ENCODE measurements around the gene ENOX2. TPM values are rescaled to one million over a fixed set of nuclear protein-coding genes. Genes with fewer than 3 reads are reported as not detected.

The ENOX2 gene
- total and polyA plus RNA-seq, 4 donors: 9.0 to 39.6 (median 22.7) TPM

DNA sequence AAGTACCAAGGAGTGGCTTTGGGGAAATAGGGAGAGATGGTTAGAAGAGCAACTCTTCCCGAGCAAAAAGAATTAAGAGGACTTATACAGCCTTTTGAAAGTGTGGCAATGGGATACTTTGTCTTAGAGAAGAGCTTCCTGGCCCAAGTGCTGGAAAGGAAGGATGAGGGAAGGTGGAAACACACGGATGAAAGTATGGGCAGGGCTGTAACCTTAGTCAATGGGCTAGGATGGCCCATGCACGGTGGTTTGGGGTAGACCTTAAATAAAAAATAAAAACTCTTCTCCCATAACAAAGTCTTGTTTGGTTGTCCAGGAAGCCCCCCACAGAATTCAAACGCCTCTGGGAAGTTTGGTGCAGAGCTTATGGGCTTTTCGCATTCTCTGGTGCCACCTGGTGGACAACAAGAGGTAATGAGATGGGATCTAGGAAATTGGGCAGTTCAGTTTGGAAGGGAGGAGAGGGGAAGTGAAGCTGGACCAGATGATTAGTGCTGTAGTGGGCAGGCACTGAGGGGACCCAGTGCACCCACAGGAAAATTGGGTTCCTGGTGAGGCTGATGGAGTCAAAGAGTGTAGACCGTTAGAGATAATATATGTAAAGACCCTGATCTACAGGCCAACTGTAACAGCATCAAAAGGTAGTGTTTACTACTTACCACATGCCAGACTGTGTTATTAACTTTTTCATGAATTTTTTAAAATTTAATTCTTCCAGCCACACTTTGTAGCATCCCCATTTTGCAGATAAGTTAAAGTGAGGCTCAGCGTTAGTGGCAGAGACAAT lies 13.8 kb upstream of the ENOX2 start:
- H3K9me3 ChIP-seq (ENCODE audit: control insufficient read depth, low read length): no peaks in the 10 kb centered on the region
- H3K4me1 ChIP-seq (ENCODE audit: control insufficient read depth in 1 of 2, insufficient read depth in 2 of 2, low read length in 2 of 2): no peaks in the 10 kb centered on the region
- H3K27me3 ChIP-seq (ENCODE audit: control insufficient read depth in 1 of 2, insufficient read depth in 2 of 2, low read length in 1 of 2): no peaks in the 10 kb centered on the region
- no peaks in the 10 kb centered on the region for H3K36me3 ChIP-seq (ENCODE audit: control insufficient read depth in 1 of 2, insufficient read depth in 2 of 2, low read length in 1 of 2)
- DNase-seq: no peak
- 27 to 29% methylated on average over 7 of the region's 7 CpGs for WGBS, 2 donors
- ATAC-seq (ENCODE audit: low FRiP score): peak; percentile 74
- no peak overlapping the region for H3K4me3 ChIP-seq (ENCODE audit: low read length in 2 of 2)
- intact Hi-C loops (cut with DNase I): loop anchor here (1.0 to 10.0 kb wide), 5 partner anchors 340 to 582 kb away; partner anchors contain the start of gene SLC25A14 (in 1 of the 2)
- H3K27ac ChIP-seq (ENCODE audit: low read depth in 1 of 2, low read length in 2 of 2): no peak overlapping the region

DNA sequence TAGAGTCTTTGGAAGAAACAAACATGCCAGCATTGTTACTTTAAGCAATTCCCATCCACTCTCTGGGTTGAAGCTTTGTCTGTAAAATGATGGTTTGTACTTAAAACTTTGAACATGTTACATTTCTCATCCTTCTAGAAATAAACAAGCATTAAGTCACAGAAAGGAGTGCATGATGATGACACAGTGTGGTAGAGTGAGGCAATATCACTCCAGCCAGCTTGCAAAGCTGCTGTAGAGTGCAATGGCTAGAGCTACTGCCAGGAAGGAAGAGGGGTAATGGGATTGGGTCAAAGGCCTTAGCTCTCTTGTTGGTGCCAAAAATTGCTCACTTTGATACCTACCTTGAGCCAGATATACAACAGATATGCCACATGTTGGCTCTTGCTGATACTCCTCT lies 12.3 kb upstream of the ENOX2 start:
- no peak overlapping the region for H3K27ac ChIP-seq (ENCODE audit: low read depth in 1 of 2, low read length in 2 of 2)
- no peak for ATAC-seq (ENCODE audit: low FRiP score)
- H3K36me3 ChIP-seq (ENCODE audit: control insufficient read depth in 1 of 2, insufficient read depth in 2 of 2, low read length in 1 of 2): no peaks in the 10 kb centered on the region

DNA sequence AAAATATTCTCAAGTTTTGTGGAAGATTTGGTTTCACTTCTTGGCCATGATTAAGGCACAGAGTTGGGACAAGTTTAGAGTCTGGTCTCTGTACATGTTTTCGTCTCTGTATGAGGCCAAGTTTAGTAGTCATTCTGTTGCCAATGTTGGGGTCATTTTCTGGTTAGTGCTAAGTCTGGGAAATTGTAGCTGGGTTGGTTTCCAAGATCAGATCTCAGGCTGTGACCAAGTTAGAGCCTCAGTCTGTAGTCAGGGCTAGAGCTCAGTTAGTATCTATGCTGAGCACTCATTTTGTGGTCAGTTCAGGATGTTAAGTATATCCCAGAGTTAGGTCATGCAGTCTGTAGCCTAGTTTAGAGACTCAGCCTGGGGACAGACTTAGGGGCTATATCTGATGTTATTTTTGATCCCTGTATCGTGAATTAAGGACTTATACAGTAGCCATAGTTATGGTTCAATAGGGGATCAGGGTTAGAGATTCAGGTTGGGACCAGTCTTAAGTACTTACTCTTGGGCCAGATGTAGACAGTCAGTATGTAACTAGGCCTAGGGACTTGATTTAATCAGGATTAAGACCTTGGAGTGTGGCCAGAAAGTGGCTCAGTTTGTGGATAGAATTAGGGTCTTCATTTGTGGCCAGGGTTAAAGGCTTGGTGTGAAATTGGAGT lies 6.6 kb upstream of the ENOX2 start:
- Histone ChIP-seq H3K4me1 (ENCODE audit: control insufficient read depth in 1 of 2, insufficient read depth in 2 of 2, low read length in 2 of 2) (peaks cover 0 to 3% of the 10 kb centered on the region in 2 donors), H3K36me3 (ENCODE audit: control insufficient read depth in 1 of 2, insufficient read depth in 2 of 2, low read length in 1 of 2) (no peaks in the 10 kb centered on the region), H3K27ac (ENCODE audit: low read depth in 1 of 2, low read length in 2 of 2) (no peak overlapping the region), H3K9me3 (ENCODE audit: control insufficient read depth, low read length) (no peaks in the 10 kb centered on the region), H3K4me3 (ENCODE audit: low read length in 2 of 2) (no peak overlapping the region), H3K27me3 (ENCODE audit: control insufficient read depth in 1 of 2, insufficient read depth in 2 of 2, low read length in 1 of 2) (no peaks in the 10 kb centered on the region)
- DNase-seq (no peak), ATAC-seq (ENCODE audit: low FRiP score) (peak; percentile 58)
- intact Hi-C loops (cut with DNase I): loop anchor here in 1 of 2 donors (10.0 kb wide), 1 partner anchor 575 kb away; the partner anchor contains the start of gene SLC25A14
- WGBS, 2 donors: 14 to 22% methylated on average over 2 of the region's 2 CpGs

More for the DNA sequence above, 12.3 kb upstream of the ENOX2 start:
- intact Hi-C loops (cut with DNase I): loop anchor here (5.0 to 10.0 kb wide), 4 partner anchors 338 to 581 kb away; partner anchors contain the start of gene SLC25A14 (in 1 of the 2)
- Histone ChIP-seq H3K9me3 (ENCODE audit: control insufficient read depth, low read length) (no peaks in the 10 kb centered on the region), H3K27me3 (ENCODE audit: control insufficient read depth in 1 of 2, insufficient read depth in 2 of 2, low read length in 1 of 2) (no peaks in the 10 kb centered on the region), H3K4me1 (ENCODE audit: control insufficient read depth in 1 of 2, insufficient read depth in 2 of 2, low read length in 2 of 2) (no peaks in the 10 kb centered on the region), H3K4me3 (ENCODE audit: low read length in 2 of 2) (no peak overlapping the region)
- DNase-seq: no peak

DNA sequence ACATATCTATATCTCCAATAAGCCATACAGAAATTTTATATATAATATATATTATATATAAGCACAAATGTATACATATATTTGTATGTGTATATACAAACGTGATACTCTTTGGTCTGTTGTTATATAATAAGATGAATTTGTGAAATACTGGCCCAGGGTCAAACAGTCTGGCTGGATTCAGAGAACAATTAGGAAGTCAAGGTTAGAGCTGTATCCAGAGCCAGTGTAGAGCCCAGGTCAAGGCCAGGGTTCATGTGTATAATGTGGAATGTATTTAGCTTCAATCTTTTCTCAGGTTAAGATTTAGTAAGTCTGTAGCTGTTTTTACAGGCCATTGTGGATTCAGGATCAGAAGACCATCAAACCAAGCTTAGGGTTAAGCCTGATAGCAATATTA lies 3.8 kb upstream of the ENOX2 start:
- Histone ChIP-seq H3K36me3 (ENCODE audit: control insufficient read depth in 1 of 2, insufficient read depth in 2 of 2, low read length in 1 of 2) (no peaks in the 10 kb centered on the region), H3K27me3 (ENCODE audit: control insufficient read depth in 1 of 2, insufficient read depth in 2 of 2, low read length in 1 of 2) (no peaks in the 10 kb centered on the region), H3K27ac (ENCODE audit: low read depth in 1 of 2, low read length in 2 of 2) (no peak overlapping the region), H3K4me1 (ENCODE audit: control insufficient read depth in 1 of 2, insufficient read depth in 2 of 2, low read length in 2 of 2) (peaks cover 0 to 3% of the 10 kb centered on the region in 2 donors), H3K4me3 (ENCODE audit: low read length in 2 of 2) (no peak overlapping the region), H3K9me3 (ENCODE audit: control insufficient read depth, low read length) (no peaks in the 10 kb centered on the region)
- ATAC-seq (ENCODE audit: low FRiP score) (no peak), DNase-seq (no peak)
- 49 to 76% methylated on average over 1 of the region's 1 CpG for WGBS, 2 donors
- intact Hi-C loops (cut with DNase I): no loop called here

DNA sequence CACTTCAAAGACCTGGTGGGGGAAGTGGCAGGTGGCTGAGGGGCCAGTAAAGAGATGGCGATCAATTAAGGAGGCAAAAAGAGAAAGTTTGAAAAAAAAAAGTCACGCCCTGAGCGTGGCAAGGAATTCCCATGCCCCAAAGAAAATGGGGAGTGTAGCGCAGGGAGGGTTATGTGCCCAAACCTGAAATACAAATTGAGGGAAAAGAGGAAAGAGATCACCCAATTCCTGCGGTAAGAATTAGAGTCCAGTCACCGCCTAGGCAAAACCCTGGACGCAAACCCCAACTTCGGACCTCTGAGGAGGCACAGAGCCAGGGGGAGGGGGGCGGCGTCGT lies 595 bp downstream of the ENOX2 start:
- intact Hi-C loops (cut with DNase I): no loop called here
- Histone ChIP-seq H3K4me1 (ENCODE audit: control insufficient read depth in 1 of 2, insufficient read depth in 2 of 2, low read length in 2 of 2) (no peaks in the 10 kb centered on the region), H3K9me3 (ENCODE audit: control insufficient read depth, low read length) (no peaks in the 10 kb centered on the region), H3K4me3 (ENCODE audit: low read length in 2 of 2) (peak overlapping the region; percentile 52 to 55), H3K27me3 (ENCODE audit: control insufficient read depth in 1 of 2, insufficient read depth in 2 of 2, low read length in 1 of 2) (no peaks in the 10 kb centered on the region), H3K36me3 (ENCODE audit: control insufficient read depth in 1 of 2, insufficient read depth in 2 of 2, low read length in 1 of 2) (peaks cover 0 to 2% of the 10 kb centered on the region in 2 donors), H3K27ac (ENCODE audit: low read depth in 1 of 2, low read length in 2 of 2) (peak overlapping the region in 1 of 2 donors; percentile 40)
- WGBS, 2 donors: 1 to 25% methylated on average over 10 to 11 of the region's 11 CpGs
- no peak for DNase-seq
- ATAC-seq (ENCODE audit: low FRiP score): no peak

DNA sequence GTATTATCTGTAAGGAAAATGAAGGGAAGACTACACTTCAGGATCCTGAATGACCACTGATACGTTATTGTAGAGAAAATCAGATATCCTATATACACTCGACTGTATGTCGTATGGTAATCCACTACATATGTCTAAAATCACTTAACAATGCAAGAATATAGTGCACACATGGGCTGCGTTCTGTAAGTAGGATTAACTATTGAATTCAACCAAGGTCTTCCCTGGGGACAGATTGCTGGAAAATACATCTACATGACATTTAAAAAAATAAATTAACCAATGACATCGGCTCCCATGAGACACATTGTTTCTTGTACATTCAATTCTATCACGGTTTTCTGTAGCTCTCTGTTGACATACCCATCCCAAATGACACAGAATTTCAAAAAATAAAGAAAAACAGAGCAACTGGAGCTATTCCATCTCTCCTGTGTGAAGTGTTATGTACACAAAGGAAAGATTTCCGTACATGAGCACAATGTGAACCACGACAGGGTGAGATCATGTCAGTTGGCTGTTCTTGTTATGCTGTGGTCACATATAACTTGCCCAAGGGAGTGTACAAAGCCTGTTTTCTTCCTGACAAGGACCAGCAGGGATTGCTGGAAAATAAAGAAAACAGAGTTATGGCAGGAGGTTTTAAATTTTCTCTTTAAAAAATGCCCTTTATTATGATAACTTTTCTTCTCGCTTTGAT lies 6.1 kb downstream of the ENOX2 start:
- Histone ChIP-seq H3K4me1 (ENCODE audit: control insufficient read depth in 1 of 2, insufficient read depth in 2 of 2, low read length in 2 of 2) (peaks cover 0 to 2% of the 10 kb centered on the region in 2 donors), H3K36me3 (ENCODE audit: control insufficient read depth in 1 of 2, insufficient read depth in 2 of 2, low read length in 1 of 2) (peaks cover 0 to 2% of the 10 kb centered on the region in 2 donors), H3K9me3 (ENCODE audit: control insufficient read depth, low read length) (no peaks in the 10 kb centered on the region), H3K27ac (ENCODE audit: low read depth in 1 of 2, low read length in 2 of 2) (no peak overlapping the region), H3K27me3 (ENCODE audit: control insufficient read depth in 1 of 2, insufficient read depth in 2 of 2, low read length in 1 of 2) (no peaks in the 10 kb centered on the region), H3K4me3 (ENCODE audit: low read length in 2 of 2) (no peak overlapping the region)
- no peak for DNase-seq
- ATAC-seq (ENCODE audit: low FRiP score): peak; percentile 37
- intact Hi-C loops (cut with DNase I): loop anchor here in 1 of 2 donors (10.0 kb wide), 1 partner anchor 222 kb away; no protein-coding TSS in a partner anchor
- WGBS, 2 donors: 54 to 55% methylated on average over 9 of the region's 9 CpGs

DNA sequence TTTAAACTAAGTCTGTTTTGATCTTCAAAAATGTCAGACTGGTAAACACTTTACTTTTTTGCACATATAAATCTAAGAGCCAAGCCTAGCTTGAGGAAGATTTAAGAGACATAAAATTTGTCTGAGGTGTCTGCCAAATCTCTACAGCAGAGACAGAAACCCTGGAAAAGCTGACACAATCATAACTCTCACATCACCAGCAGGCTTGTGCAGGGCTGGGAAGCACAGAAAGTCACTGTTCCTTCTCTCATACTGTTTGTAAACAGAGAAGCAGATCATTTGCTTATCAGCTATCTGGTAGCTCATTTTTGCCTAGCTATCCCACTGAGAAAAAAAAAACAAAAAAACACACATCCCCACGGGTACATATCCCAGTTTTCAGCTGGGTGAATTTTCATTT lies 7.0 kb downstream of the ENOX2 start:
- intact Hi-C loops (cut with DNase I): loop anchor here in 1 of 2 donors (10.0 kb wide), 1 partner anchor 221 kb away; no protein-coding TSS in a partner anchor
- ATAC-seq (ENCODE audit: low FRiP score) (peak; percentile 68), DNase-seq (no peak)
- H3K27ac ChIP-seq (ENCODE audit: low read depth in 1 of 2, low read length in 2 of 2): no peak overlapping the region
- no peak overlapping the region for H3K4me3 ChIP-seq (ENCODE audit: low read length in 2 of 2)
- no peaks in the 10 kb centered on the region for H3K27me3 ChIP-seq (ENCODE audit: control insufficient read depth in 1 of 2, insufficient read depth in 2 of 2, low read length in 1 of 2)
- H3K36me3 ChIP-seq (ENCODE audit: control insufficient read depth in 1 of 2, insufficient read depth in 2 of 2, low read length in 1 of 2): peaks cover 0 to 2% of the 10 kb centered on the region in 2 donors
- WGBS, 2 donors: 18 to 21% methylated on average over 1 of the region's 1 CpG
- H3K9me3 ChIP-seq (ENCODE audit: control insufficient read depth, low read length): no peaks in the 10 kb centered on the region
- H3K4me1 ChIP-seq (ENCODE audit: control insufficient read depth in 1 of 2, insufficient read depth in 2 of 2, low read length in 2 of 2): peaks cover 0 to 2% of the 10 kb centered on the region in 2 donors

DNA sequence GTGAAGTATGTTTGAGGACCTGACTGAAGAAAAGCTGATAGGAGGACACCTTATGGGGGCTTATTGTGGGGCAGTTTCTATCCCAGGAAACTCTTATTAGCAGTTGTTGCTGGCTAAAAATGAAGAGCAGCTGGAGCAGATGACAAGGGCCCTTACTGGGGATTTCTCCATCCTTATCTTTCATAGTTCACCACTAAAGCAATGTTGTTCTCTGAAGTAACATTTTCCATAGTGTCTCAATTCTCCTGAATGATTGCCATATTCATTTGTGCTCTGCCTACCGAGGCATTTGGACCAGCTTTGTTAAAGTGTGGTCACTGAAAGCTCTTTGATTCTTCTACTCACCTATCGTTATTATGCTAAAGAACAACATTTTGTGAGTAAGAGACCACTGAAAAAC lies 7.7 kb downstream of the ENOX2 start:
- DNase-seq (no peak), ATAC-seq (ENCODE audit: low FRiP score) (peak; percentile 57)
- intact Hi-C loops (cut with DNase I): loop anchor here in 1 of 2 donors (10.0 kb wide), 1 partner anchor 220 kb away; no protein-coding TSS in a partner anchor
- Histone ChIP-seq H3K9me3 (ENCODE audit: control insufficient read depth, low read length) (no peaks in the 10 kb centered on the region), H3K27me3 (ENCODE audit: control insufficient read depth in 1 of 2, insufficient read depth in 2 of 2, low read length in 1 of 2) (no peaks in the 10 kb centered on the region), H3K27ac (ENCODE audit: low read depth in 1 of 2, low read length in 2 of 2) (no peak overlapping the region), H3K4me1 (ENCODE audit: control insufficient read depth in 1 of 2, insufficient read depth in 2 of 2, low read length in 2 of 2) (peaks cover 2% of the 10 kb centered on the region in 2 donors), H3K36me3 (ENCODE audit: control insufficient read depth in 1 of 2, insufficient read depth in 2 of 2, low read length in 1 of 2) (peaks cover 0 to 2% of the 10 kb centered on the region in 2 donors), H3K4me3 (ENCODE audit: low read length in 2 of 2) (no peak overlapping the region)
- WGBS, 2 donors: 26 to 33% methylated on average over 2 of the region's 2 CpGs
